Measurements from ENCODE around the gene CDK1. TPM values are rescaled to one million over a fixed set of nuclear protein-coding genes. Genes with fewer than 3 reads are reported as not detected.

CDK1 gene
- total RNA-seq, 1 experiment from 2014 or later: 98.9 TPM

DNA sequence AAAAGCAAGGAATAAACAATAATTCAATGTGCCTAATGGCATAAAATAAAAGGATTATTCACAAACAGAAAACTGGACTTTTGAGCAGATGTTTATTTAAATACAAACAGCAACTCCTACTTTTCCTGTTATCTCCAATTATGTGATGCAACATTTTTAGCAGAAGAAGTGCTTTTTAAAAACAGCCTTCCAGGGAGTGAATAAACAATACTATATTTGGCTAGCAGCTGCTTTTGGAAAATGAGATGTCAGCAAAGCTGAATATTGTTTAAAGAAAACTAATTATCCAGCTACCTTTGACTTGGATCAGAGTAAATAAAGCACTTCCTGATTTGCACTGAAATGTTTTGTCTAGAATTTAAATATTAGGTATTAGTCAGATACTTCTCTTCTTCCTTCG, 23.2 kb downstream of the CDK1 start:
- ChIA-PET POLR2A (no interaction called here), CTCF (no interaction called here)
- Mint-ChIP-seq H3K27ac (no peak overlapping the region), H3K36me3 (peaks cover under 1% of the 10 kb centered on the region; the same call in 1 of the 2 replicates), H3K4me3 (no peak overlapping the region), H3K27me3 (ENCODE audit: low read depth) (no peaks in the 10 kb centered on the region), H3K9me3 (no peaks in the 10 kb centered on the region), H3K4me1 (0 out of 2 replicates have a peak, but pooled peaks cover 5% of the 10 kb centered on the region)
- ATAC-seq (no peak), DNase-seq (ENCODE audit: low spot score) (no peak)
- no peak for TF ChIP-seq PRRX2 (CRISPR knock-in tag; IDR thresholded peaks at IDR 0.05)
- TF ChIP-seq GABPB1 (CRISPR knock-in tag; IDR thresholded peaks at IDR 0.05): 0 out of 2 replicates have a peak, but pooled peaks have one; percentile 21

DNA sequence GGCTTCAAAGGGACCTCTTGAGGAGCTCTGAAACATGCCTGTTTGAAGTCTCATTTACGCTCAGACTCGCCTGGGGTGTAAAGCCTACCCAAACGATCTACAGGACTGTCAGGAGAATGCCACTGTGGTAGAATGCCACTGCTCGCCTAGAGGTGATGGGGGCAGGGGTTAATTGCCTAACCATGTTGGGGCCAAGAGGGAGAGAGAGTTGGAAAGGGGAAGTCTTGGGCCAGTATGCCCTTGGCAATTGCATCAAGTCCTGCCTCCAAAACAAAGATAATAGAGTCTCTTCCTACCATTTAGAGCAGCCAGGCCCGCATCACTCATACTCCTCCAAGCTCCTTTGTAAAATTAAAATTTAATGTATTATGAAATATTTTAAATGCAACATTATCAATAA, 25.2 kb downstream of the CDK1 start:
- H3K4me1 Mint-ChIP-seq: 0 out of 2 replicates have a peak, but pooled peaks cover 5% of the 10 kb centered on the region
- no peaks in the 10 kb centered on the region for H3K9me3 Mint-ChIP-seq
- TF ChIP-seq, protein P1, sequence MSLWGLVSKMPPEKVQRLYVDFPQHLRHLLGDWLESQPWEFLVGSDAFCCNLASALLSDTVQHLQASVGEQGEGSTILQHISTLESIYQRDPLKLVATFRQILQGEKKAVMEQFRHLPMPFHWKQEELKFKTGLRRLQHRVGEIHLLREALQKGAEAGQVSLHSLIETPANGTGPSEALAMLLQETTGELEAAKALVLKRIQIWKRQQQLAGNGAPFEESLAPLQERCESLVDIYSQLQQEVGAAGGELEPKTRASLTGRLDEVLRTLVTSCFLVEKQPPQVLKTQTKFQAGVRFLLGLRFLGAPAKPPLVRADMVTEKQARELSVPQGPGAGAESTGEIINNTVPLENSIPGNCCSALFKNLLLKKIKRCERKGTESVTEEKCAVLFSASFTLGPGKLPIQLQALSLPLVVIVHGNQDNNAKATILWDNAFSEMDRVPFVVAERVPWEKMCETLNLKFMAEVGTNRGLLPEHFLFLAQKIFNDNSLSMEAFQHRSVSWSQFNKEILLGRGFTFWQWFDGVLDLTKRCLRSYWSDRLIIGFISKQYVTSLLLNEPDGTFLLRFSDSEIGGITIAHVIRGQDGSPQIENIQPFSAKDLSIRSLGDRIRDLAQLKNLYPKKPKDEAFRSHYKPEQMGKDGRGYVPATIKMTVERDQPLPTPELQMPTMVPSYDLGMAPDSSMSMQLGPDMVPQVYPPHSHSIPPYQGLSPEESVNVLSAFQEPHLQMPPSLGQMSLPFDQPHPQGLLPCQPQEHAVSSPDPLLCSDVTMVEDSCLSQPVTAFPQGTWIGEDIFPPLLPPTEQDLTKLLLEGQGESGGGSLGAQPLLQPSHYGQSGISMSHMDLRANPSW (CRISPR knock-in tag; conservative IDR thresholded peaks at IDR 0.05; ENCODE audit: low read depth): no peak
- no peak for TF ChIP-seq TEAD1 (CRISPR knock-in tag; IDR thresholded peaks at IDR 0.05)
- TF ChIP-seq CBFB (CRISPR knock-in tag; IDR thresholded peaks at IDR 0.05; ENCODE audit: low read depth): no peak
- TF ChIP-seq, protein P2, sequence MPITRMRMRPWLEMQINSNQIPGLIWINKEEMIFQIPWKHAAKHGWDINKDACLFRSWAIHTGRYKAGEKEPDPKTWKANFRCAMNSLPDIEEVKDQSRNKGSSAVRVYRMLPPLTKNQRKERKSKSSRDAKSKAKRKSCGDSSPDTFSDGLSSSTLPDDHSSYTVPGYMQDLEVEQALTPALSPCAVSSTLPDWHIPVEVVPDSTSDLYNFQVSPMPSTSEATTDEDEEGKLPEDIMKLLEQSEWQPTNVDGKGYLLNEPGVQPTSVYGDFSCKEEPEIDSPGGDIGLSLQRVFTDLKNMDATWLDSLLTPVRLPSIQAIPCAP (CRISPR knock-in tag; IDR thresholded peaks at IDR 0.05): no peak
- TF ChIP-seq ZNF396 (CRISPR knock-in tag; IDR thresholded peaks at IDR 0.05; ENCODE audit: borderline replicate concordance): no peak
- TF ChIP-seq JAZF1 (CRISPR knock-in tag; IDR thresholded peaks at IDR 0.05): no peak
- TF ChIP-seq, protein P3, sequence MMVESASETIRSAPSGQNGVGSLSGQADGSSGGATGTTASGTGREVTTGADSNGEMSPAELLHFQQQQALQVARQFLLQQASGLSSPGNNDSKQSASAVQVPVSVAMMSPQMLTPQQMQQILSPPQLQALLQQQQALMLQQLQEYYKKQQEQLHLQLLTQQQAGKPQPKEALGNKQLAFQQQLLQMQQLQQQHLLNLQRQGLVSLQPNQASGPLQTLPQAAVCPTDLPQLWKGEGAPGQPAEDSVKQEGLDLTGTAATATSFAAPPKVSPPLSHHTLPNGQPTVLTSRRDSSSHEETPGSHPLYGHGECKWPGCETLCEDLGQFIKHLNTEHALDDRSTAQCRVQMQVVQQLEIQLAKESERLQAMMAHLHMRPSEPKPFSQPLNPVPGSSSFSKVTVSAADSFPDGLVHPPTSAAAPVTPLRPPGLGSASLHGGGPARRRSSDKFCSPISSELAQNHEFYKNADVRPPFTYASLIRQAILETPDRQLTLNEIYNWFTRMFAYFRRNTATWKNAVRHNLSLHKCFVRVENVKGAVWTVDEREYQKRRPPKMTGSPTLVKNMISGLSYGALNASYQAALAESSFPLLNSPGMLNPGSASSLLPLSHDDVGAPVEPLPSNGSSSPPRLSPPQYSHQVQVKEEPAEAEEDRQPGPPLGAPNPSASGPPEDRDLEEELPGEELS (CRISPR knock-in tag; IDR thresholded peaks at IDR 0.05): no peak
- no peaks in the 10 kb centered on the region for H3K27me3 Mint-ChIP-seq (ENCODE audit: low read depth)
- H3K4me3 Mint-ChIP-seq: no peak overlapping the region
- DNase-seq (ENCODE audit: low spot score) (no peak), ATAC-seq (peak; percentile 26; the same call in 1 of the 2 replicates)
- POLR2A ChIA-PET: no interaction called here
- no peak overlapping the region for H3K27ac Mint-ChIP-seq
- no peaks in the 10 kb centered on the region for H3K36me3 Mint-ChIP-seq
- CTCF ChIA-PET: interaction anchor here (0.6 to 0.7 kb wide), 3 partner anchors 17 to 703 kb away, joined by 3 to 6 read pairs (median 5); no protein-coding TSS in a partner anchor

DNA sequence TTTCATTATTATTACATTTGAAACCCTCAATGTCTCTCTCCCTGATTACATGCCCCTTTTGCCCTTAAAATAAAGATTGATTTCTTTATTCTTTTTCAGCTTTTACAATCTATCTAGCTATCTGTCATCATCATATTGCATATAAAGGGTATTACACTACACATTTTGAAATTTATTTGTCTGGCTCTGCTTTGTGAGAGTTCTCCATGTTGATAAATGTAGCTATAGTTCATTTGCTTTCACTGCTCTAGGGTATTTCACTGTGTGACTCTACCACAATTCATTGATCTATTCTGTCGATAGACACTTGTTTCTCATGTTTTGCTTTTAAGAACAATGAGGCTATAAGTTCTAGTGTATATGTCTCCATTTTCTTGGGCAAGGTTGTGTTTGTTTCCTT, 25.6 kb downstream of the CDK1 start:
- ATAC-seq (no peak), DNase-seq (ENCODE audit: low spot score) (no peak)
- Mint-ChIP-seq H3K4me3 (no peak overlapping the region), H3K27me3 (ENCODE audit: low read depth) (no peaks in the 10 kb centered on the region), H3K4me1 (0 out of 2 replicates have a peak, but pooled peaks cover 5% of the 10 kb centered on the region), H3K36me3 (no peaks in the 10 kb centered on the region), H3K27ac (no peak overlapping the region), H3K9me3 (no peaks in the 10 kb centered on the region)
- TF ChIP-seq OVOL2 (CRISPR knock-in tag; IDR thresholded peaks at IDR 0.05; ENCODE audit: borderline replicate concordance): no peak
- TF ChIP-seq, protein P4, sequence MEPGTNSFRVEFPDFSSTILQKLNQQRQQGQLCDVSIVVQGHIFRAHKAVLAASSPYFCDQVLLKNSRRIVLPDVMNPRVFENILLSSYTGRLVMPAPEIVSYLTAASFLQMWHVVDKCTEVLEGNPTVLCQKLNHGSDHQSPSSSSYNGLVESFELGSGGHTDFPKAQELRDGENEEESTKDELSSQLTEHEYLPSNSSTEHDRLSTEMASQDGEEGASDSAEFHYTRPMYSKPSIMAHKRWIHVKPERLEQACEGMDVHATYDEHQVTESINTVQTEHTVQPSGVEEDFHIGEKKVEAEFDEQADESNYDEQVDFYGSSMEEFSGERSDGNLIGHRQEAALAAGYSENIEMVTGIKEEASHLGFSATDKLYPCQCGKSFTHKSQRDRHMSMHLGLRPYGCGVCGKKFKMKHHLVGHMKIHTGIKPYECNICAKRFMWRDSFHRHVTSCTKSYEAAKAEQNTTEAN (CRISPR knock-in tag; IDR thresholded peaks at IDR 0.05): no peak
- no peak for TF ChIP-seq ZNF232 (CRISPR knock-in tag; IDR thresholded peaks at IDR 0.05)
- TF ChIP-seq NR2C2 (CRISPR knock-in tag; IDR thresholded peaks at IDR 0.05): no peak
- CTCF ChIA-PET: interaction anchor here (0.6 to 0.7 kb wide), 2 partner anchors 17 to 704 kb away, joined by 3 to 6 read pairs; no protein-coding TSS in a partner anchor
- POLR2A ChIA-PET: no interaction called here

Measured in WTC11 (cell line).